ENCODE data around the gene SPTSSB.

The SPTSSB gene

GRCh38 chr3:161343986-161344385 is 27.3 kb downstream of the SPTSSB start:
- in situ Hi-C loops (cut with MboI; ENCODE audit: low sequenced_read_pairs) = no loop called here

GRCh38 chr3:161343540-161343939 is 27.8 kb downstream of the SPTSSB start:
- in situ Hi-C loops (cut with MboI; ENCODE audit: low sequenced_read_pairs) = no loop called here

- in situ Hi-C loops (cut with MboI; ENCODE audit: low sequenced_read_pairs) = no loop called here
Measured at GRCh38 chr3:161342629-161343028, 28.7 kb downstream of the SPTSSB start.

GRCh38 chr3:161339517-161340500 is 31.5 kb downstream of the SPTSSB start:
- in situ Hi-C loops (cut with MboI; ENCODE audit: low sequenced_read_pairs) = no loop called here

GRCh38 chr3:161337311-161337710 is 34.0 kb downstream of the SPTSSB start:
- in situ Hi-C loops (cut with MboI; ENCODE audit: low sequenced_read_pairs) = no loop called here

- in situ Hi-C loops (cut with MboI; ENCODE audit: low sequenced_read_pairs) = no loop called here
Measured at GRCh38 chr3:161336661-161337060, 34.7 kb downstream of the SPTSSB start.

- in situ Hi-C loops (cut with MboI; ENCODE audit: low sequenced_read_pairs) = no loop called here
Measured at GRCh38 chr3:161333696-161334095, 37.6 kb downstream of the SPTSSB start.

- in situ Hi-C loops (cut with MboI; ENCODE audit: low sequenced_read_pairs) = no loop called here
Measured at GRCh38 chr3:161332792-161333191, 38.5 kb downstream of the SPTSSB start.

- in situ Hi-C loops (cut with MboI; ENCODE audit: low sequenced_read_pairs) = no loop called here
Measured at GRCh38 chr3:161325059-161325458, 46.3 kb downstream of the SPTSSB start.

- in situ Hi-C loops (cut with MboI; ENCODE audit: low sequenced_read_pairs) = no loop called here
Measured at GRCh38 chr3:161323926-161324621, 47.2 kb downstream of the SPTSSB start.

GRCh38 chr3:161322781-161323568 is 48.3 kb downstream of the SPTSSB start:
- in situ Hi-C loops (cut with MboI; ENCODE audit: low sequenced_read_pairs) = no loop called here

- in situ Hi-C loops (cut with MboI; ENCODE audit: low sequenced_read_pairs) = no loop called here
Measured at GRCh38 chr3:161320837-161321236, 50.5 kb downstream of the SPTSSB start.

- in situ Hi-C loops (cut with MboI; ENCODE audit: low sequenced_read_pairs) = no loop called here
Measured at GRCh38 chr3:161319867-161320266, 51.5 kb downstream of the SPTSSB start.

- in situ Hi-C loops (cut with MboI; ENCODE audit: low sequenced_read_pairs) = no loop called here
Measured at GRCh38 chr3:161317077-161317476, 54.2 kb downstream of the SPTSSB start.

GRCh38 chr3:161316006-161316689 is 55.2 kb downstream of the SPTSSB start:
- in situ Hi-C loops (cut with MboI; ENCODE audit: low sequenced_read_pairs) = no loop called here

- in situ Hi-C loops (cut with MboI; ENCODE audit: low sequenced_read_pairs) = no loop called here
Measured at GRCh38 chr3:161314836-161315395, 56.4 kb downstream of the SPTSSB start.

GRCh38 chr3:161310649-161311423 is 60.5 kb downstream of the SPTSSB start:
- in situ Hi-C loops (cut with MboI; ENCODE audit: low sequenced_read_pairs) = no loop called here

GRCh38 chr3:161305095-161305991 is 66.0 kb downstream of the SPTSSB start:
- in situ Hi-C loops (cut with MboI; ENCODE audit: low sequenced_read_pairs) = no loop called here
